GM12891 (cell line): ENCODE results near the gene ATP2B2.

Source experiments
- POLR2A ChIP-seq: IDR thresholded peaks from 2 replicates; pipeline ENCODE4 v1.6.1; 2011; ENCODE audit warnings: low read depth, low read length, control low read depth
- POLR2AphosphoS5 ChIP-seq: IDR thresholded peaks from 2 replicates; pipeline ENCODE4 v1.6.1; 2011; ENCODE audit warnings: low read depth, low read length, control low read depth
- POU2F2 ChIP-seq: IDR thresholded peaks from 2 replicates; pipeline ENCODE4 v1.6.1; 2011; ENCODE audit warnings: low read depth, mild to moderate bottlenecking, control low read depth, low read length, moderate library complexity

- TF ChIP-seq POLR2AphosphoS5 (no peak), POLR2A (no peak), POU2F2 (no peak)
Measured at GRCh38 chr3:10360478-10360877, 144.9 kb downstream of the ATP2B2 start.
